OCI-LY1 (cell line): ENCODE results near the gene TEX26.

Experiments
- H2AFZ ChIP-seq: fragments of 200-600 bp; sonication (generic), shearing (Covaris generic); 2 replicates; pipeline ENCODE4 v1.6.0; 2014; ENCODE audit warnings: antibody characterized with exemption, mild to moderate bottlenecking, low read length
- H3F3A ChIP-seq: fragments of 200-600 bp; sonication (generic), shearing (Covaris generic); 2 replicates; pipeline ENCODE4 v1.6.0; 2014; ENCODE audit warnings: mild to moderate bottlenecking, antibody characterized with exemption, low read length, moderate library complexity; ENCODE audit not compliant: insufficient read depth
- H3K27ac ChIP-seq: fragments of 200-600 bp; sonication (generic); 2 replicates; pipeline ENCODE4 v1.5.1; 2014; ENCODE audit warnings: low read length, mixed run types, mild to moderate bottlenecking, low read depth; ENCODE audit not compliant: poor library complexity, severe bottlenecking
- H3K27me3 ChIP-seq: fragments of 200-600 bp; sonication (generic); 2 replicates; pipeline ENCODE4 v1.6.0; 2014; ENCODE audit warnings: antibody characterized with exemption, mild to moderate bottlenecking, low read length, moderate library complexity; ENCODE audit not compliant: insufficient read depth
- H3K36me3 ChIP-seq: fragments of 200-600 bp; sonication (generic); 2 replicates; pipeline ENCODE4 v1.6.1; 2014; ENCODE audit warnings: mild to moderate bottlenecking, antibody characterized with exemption, low read length, moderate library complexity, mixed read lengths; ENCODE audit not compliant: insufficient read depth
- H3K4me1 ChIP-seq: fragments of 200-600 bp; sonication (generic); 2 replicates; pipeline ENCODE4 v1.5.1; 2014; ENCODE audit warnings: mild to moderate bottlenecking, low read length, moderate library complexity; ENCODE audit not compliant: insufficient read depth, severe bottlenecking
- H3K4me2 ChIP-seq: fragments of 200-600 bp; sonication (generic), shearing (Covaris generic); 2 replicates; pipeline ENCODE4 v1.6.1; 2014; ENCODE audit warnings: low read length
- H3K4me3 ChIP-seq: fragments of 200-600 bp; sonication (generic); 2 replicates; pipeline ENCODE4 v1.5.1; 2014; ENCODE audit warnings: low read length, low read depth, mild to moderate bottlenecking, mixed read lengths; ENCODE audit not compliant: poor library complexity, severe bottlenecking
- H3K79me2 ChIP-seq: fragments of 200-600 bp; shearing (Covaris generic); 2 replicates; pipeline ENCODE4 v1.6.1; 2016; ENCODE audit warnings: mixed run types, low read length, mixed read lengths; ENCODE audit not compliant: insufficient read depth
- H3K9ac ChIP-seq: fragments of 200-600 bp; sonication (generic), shearing (Covaris generic); 2 replicates; pipeline ENCODE4 v1.6.1; 2014; ENCODE audit warnings: mild to moderate bottlenecking, low read length, mixed read lengths
- H3K9me2 ChIP-seq: fragments of 200-600 bp; sonication (generic), shearing (Covaris generic); 2 replicates; pipeline ENCODE4 v1.6.1; 2014; ENCODE audit warnings: low read depth, mild to moderate bottlenecking, low read length, mixed read lengths
- H3K9me3 ChIP-seq: fragments of 200-600 bp; shearing (Covaris generic); 2 replicates; pipeline ENCODE4 v1.6.1; 2014; ENCODE audit warnings: low read length, mixed read lengths
- H4K20me1 ChIP-seq: fragments of 200-600 bp; sonication (generic), shearing (Covaris generic); 2 replicates; pipeline ENCODE4 v1.6.0; 2016; ENCODE audit warnings: mild to moderate bottlenecking, low read length; ENCODE audit not compliant: insufficient read depth
- EZH2 ChIP-seq: fragments of 200-600 bp; sonication (generic), shearing (Covaris generic); IDR thresholded peaks from 2 replicates; pipeline ENCODE4 v1.8.0; 2017; ENCODE audit warnings: borderline replicate concordance, mixed run types, mild to moderate bottlenecking, antibody characterized with exemption, low read length, moderate library complexity, mixed read lengths
- TF ChIP-seq, protein P1 (sequence below): fragments of 200-600 bp; sonication (generic), shearing (Covaris generic); IDR thresholded peaks from 2 replicates; pipeline ENCODE4 v1.5.1; 2017; ENCODE audit warnings: mild to moderate bottlenecking, antibody characterized with exemption, low read length, moderate library complexity, mixed read lengths

The TEX26 gene

DNA sequence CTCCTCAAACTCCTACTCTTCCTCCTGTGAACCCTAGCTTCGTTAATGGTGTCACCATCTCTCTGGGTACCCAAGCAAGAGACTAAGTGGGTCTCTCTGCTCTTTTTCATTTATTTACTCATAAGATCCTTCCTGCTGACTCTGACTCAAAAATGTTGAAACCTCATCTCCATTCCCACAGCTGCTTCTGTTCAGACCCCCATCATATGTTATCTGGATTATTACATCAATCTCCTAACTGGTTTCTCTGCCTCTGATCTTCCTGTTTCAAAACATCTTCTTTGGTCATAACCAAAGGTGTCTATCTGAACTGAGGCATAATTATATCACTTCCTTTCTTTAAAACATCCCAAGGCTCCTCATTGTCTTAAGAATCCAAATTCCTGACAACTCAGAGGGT, 28.4 kb upstream of the TEX26 start:
- Histone ChIP-seq H3K4me3 (no peak overlapping the region), H3K9me2 (no peaks in the 10 kb centered on the region), H3K4me1 (no peaks in the 10 kb centered on the region), H4K20me1 (no peaks in the 10 kb centered on the region), H3K27me3 (no peaks in the 10 kb centered on the region), H3K9ac (no peak overlapping the region), H3K27ac (no peak overlapping the region), H3F3A (no peaks in the 10 kb centered on the region), H3K9me3 (no peaks in the 10 kb centered on the region), H3K36me3 (no peaks in the 10 kb centered on the region), H2AFZ (no peak overlapping the region), H3K79me2 (no peaks in the 10 kb centered on the region), H3K4me2 (no peak overlapping the region)
- TF ChIP-seq, protein P1, sequence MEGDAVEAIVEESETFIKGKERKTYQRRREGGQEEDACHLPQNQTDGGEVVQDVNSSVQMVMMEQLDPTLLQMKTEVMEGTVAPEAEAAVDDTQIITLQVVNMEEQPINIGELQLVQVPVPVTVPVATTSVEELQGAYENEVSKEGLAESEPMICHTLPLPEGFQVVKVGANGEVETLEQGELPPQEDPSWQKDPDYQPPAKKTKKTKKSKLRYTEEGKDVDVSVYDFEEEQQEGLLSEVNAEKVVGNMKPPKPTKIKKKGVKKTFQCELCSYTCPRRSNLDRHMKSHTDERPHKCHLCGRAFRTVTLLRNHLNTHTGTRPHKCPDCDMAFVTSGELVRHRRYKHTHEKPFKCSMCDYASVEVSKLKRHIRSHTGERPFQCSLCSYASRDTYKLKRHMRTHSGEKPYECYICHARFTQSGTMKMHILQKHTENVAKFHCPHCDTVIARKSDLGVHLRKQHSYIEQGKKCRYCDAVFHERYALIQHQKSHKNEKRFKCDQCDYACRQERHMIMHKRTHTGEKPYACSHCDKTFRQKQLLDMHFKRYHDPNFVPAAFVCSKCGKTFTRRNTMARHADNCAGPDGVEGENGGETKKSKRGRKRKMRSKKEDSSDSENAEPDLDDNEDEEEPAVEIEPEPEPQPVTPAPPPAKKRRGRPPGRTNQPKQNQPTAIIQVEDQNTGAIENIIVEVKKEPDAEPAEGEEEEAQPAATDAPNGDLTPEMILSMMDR, result no peak
- no peak for TF ChIP-seq EZH2

DNA sequence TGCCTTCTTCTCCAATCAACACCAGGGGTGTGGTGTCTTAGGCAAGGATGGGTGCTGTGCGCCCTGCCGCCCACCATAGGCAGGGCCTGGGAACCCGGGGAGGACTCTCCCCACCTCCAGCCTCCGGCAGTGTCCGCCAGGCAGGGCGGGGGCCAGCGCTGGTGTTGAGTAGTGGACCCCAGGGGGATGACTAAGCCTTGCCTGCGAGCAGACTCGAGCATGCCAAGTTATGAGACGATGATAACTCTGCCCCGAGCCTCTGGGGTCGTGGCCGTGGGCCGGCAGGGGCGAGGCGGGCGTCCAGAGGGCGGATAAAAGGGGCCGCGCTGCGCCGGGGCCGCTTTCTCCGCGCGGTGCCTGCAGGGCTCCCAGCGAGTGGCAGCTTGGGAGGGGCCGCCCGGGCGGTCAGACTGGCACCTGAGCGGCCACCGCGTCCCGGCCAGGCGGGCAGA, 26.5 kb upstream of the TEX26 start, which contains the start of gene MEDAG:
TSS of gene MEDAG (plus strand) at position 340 of the 452 bp plus-strand sequence. CDS start 245 bp downstream, outside the sequence.
- Histone ChIP-seq H3F3A (no peaks in the 10 kb centered on the region), H3K4me2 (no peak within 1 kb of the TSS), H3K4me3 (no peak within 1 kb of the TSS), H3K36me3 (no peaks in the 10 kb centered on the region), H3K9me2 (no peaks in the 10 kb centered on the region), H3K27me3 (no peaks in the 10 kb centered on the region), H3K4me1 (no peaks in the 10 kb centered on the region), H4K20me1 (no peaks in the 10 kb centered on the region), H3K9me3 (no peaks in the 10 kb centered on the region), H3K9ac (no peak within 1 kb of the TSS), H3K27ac (no peak within 1 kb of the TSS), H3K79me2 (no peaks in the 10 kb centered on the region), H2AFZ (no peak within 1 kb of the TSS)
- TF ChIP-seq EZH2, result no peak
- TF ChIP-seq, protein P1, result no peak

DNA sequence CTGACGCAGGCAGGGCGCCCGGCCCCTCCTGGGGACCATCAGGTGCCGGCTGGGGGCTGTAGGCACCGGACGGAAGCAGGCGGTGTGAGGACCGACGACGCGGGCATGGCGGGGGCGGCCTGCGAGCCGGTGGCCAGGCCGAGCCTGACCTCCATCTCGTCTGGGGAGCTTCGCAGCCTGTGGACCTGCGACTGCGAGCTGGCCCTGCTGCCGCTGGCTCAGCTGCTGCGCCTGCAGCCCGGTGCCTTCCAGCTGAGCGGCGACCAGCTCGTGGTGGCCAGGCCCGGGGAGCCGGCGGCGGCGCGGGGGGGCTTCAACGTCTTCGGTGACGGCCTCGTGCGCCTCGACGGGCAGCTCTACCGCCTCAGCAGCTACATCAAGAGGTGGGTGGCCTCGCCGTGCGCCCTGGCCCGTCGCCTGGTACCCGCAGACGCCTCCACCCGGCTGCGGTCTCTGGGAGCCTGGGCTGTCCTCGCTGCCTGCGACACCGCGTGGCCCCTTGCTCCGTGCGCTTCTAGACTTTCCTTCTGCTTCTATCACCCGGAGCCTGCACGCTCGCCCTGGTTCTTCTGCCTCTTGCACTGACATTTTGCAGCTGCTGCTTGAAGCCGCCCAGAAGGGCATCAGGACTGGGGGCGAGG, 25.9 kb upstream of the TEX26 start:
- TF ChIP-seq EZH2, result no peak
- H3K9ac ChIP-seq, result no peak overlapping the region
- no peak overlapping the region for H3K4me3 ChIP-seq
- H3F3A ChIP-seq, result no peaks in the 10 kb centered on the region
- H3K27me3 ChIP-seq, result no peaks in the 10 kb centered on the region
- no peaks in the 10 kb centered on the region for H3K9me3 ChIP-seq
- no peaks in the 10 kb centered on the region for H3K36me3 ChIP-seq
- no peaks in the 10 kb centered on the region for H3K9me2 ChIP-seq
- no peak overlapping the region for H3K4me2 ChIP-seq
- H3K79me2 ChIP-seq, result no peaks in the 10 kb centered on the region
- no peaks in the 10 kb centered on the region for H4K20me1 ChIP-seq
- H2AFZ ChIP-seq, result no peak overlapping the region
- H3K4me1 ChIP-seq, result no peaks in the 10 kb centered on the region
- no peak overlapping the region for H3K27ac ChIP-seq
